Body of pancreas (tissue), 4 donors: ENCODE data around the gene VAV2. TPM values are rescaled to one million over a fixed set of nuclear protein-coding genes. Genes with fewer than 3 reads are reported as not detected.

Experiments
- ATAC-seq: fragments of 150-250 bp; one replicate; pipeline ENCODE4 v1.9.1; 2016
- DNase-seq, 4 donors: peaks; one replicate each; pipeline ENCODE4 v3.0.0-alpha.2; 2019
- H3K27ac ChIP-seq, 4 donors: fragments of 200-600 bp; sonication (generic); 1 replicate in 3 of 4; 2 replicates in 1 of 4; pipeline versions ENCODE4 v1.5.1 to v1.6.1; 2016 to 2019; ENCODE audit warnings: mild to moderate bottlenecking in 1 of 4, mixed read lengths in 1 of 4, moderate library complexity in 1 of 4
- H3K27me3 ChIP-seq, 2 donors: fragments of 200-600 bp; sonication (generic); one replicate each; pipeline ENCODE4 v1.6.0; 2016; ENCODE audit warnings: mild to moderate bottlenecking in 1 of 2
- H3K36me3 ChIP-seq, 2 donors: fragments of 200-600 bp; sonication (generic); replicated peaks in 1 of 2; 2 replicates each; pipeline ENCODE4 v1.5.1; 2016; ENCODE audit warnings: low read depth in 2 of 2; ENCODE audit not compliant: insufficient read depth in 1 of 2
- H3K4me1 ChIP-seq: fragments of 200-600 bp; sonication (generic); one replicate; pipeline ENCODE4 v1.6.0; 2016
- H3K4me3 ChIP-seq, 2 donors: fragments of 200-600 bp; sonication (generic); 1 replicate in 1 of 2; 2 replicates in 1 of 2; pipeline ENCODE4 v1.5.1; 2016 to 2019
- H3K9me3 ChIP-seq, 3 donors: fragments of 200-600 bp; sonication (generic); 1 replicate in 2 of 3; 2 replicates in 1 of 3; pipeline ENCODE4 v1.5.1; 2016
- CTCF ChIP-seq, 7 experiments: fragments of 450-650 bp in 4 of 7; fragments of 200-600 bp in 3 of 7; sonication (generic) in 3 of 7; IDR thresholded peaks; one replicate each; pipeline ENCODE4 v1.5.1; 2016 to 2019; ENCODE audit warnings: antibody characterized with exemption in 7 of 7
- POLR2A ChIP-seq, 3 donors: fragments of 450-650 bp; IDR thresholded peaks; one replicate each; pipeline ENCODE4 v1.6.1; 2016; ENCODE audit warnings: antibody characterized with exemption in 3 of 3, mild to moderate bottlenecking in 2 of 3
- WGBS, 2 donors: methylation state at CpG; one replicate each; pipeline ENCODE4 v1.1.5; 2017; 5-methylcytosine and 5-hydroxymethylcytosine counted together
- intact Hi-C: fragments of 100-400 bp; cut with DNase I; formaldehyde crosslinking; loops from one replicate; pipeline ENCODE4 v1.15.1; 2023
- total RNA-seq, 2 donors: library from RNA; depleted of rRNA; stranded (reverse); fragments of >200 nt; gene quantifications; one replicate each; pipeline ENCODE4 v1.1.0, GENCODE V29; 2016

Gene VAV2
- total RNA-seq, 2 donors from 2014 or later = 31.6 to 32.3 TPM

DNA sequence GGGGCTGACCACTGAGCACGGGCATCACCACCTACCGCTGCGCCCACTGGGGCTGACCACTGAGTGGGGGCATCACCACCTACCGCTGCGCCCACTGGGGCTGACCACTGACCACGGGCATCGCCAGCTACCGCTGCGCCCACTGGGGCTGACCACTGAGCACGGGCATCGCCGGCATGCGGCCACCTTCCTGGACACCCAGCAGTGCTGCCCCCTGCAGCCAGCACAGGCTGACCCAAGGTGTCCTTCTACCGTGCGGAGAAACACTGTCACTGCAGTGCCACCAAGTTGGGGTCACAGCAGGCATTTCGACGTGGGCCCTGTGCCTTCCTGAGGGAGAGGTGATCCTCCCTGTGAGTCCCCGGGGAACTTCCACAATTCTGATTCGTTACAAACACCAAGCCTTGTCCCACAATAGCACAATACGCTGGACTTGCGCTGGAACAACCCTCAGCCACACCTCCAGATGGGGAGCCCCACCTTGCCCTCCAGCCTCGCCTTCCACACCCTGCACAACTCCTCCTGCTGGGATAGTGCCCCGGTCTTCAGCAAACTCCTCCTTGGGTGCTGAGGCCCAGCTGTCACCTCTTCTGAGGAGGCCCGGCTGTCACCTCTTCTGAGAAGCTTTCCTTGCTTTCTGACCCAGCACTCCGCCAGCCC is 163.7 kb downstream of the VAV2 start:
- Histone ChIP-seq H3K4me3 (no peak overlapping the region), H3K27ac (no peak overlapping the region), H3K4me1 (no peaks in the 10 kb centered on the region), H3K27me3 (no peaks in the 10 kb centered on the region), H3K9me3 (no peaks in the 10 kb centered on the region), H3K36me3 (peaks cover 0 to 3% of the 10 kb centered on the region in 2 donors)
- TF ChIP-seq CTCF (IDR thresholded peaks at IDR 0.05) (no peak), POLR2A (IDR thresholded peaks at IDR 0.05) (no peak)
- 94 to 95% methylated on average over 8 to 18 of the region's 25 CpGs for WGBS, 2 donors
- DNase-seq (no peak), ATAC-seq (no peak)
- intact Hi-C loops = no loop called here

GRCh38 chr9:133826289-133827085 is 165.6 kb downstream of the VAV2 start:
- Histone ChIP-seq H3K4me3 (no peak overlapping the region), H3K36me3 (peaks cover 0 to 2% of the 10 kb centered on the region in 2 donors), H3K27me3 (no peaks in the 10 kb centered on the region), H3K4me1 (no peaks in the 10 kb centered on the region), H3K9me3 (no peaks in the 10 kb centered on the region), H3K27ac (no peak overlapping the region)
- intact Hi-C loops = no loop called here
- ATAC-seq (no peak), DNase-seq (no peak)
- 89% methylated on average over 9 to 22 of the region's 22 CpGs for WGBS, 2 donors
- no peak for TF ChIP-seq POLR2A (IDR thresholded peaks at IDR 0.05)
- no peak for TF ChIP-seq CTCF (IDR thresholded peaks at IDR 0.05)

DNA sequence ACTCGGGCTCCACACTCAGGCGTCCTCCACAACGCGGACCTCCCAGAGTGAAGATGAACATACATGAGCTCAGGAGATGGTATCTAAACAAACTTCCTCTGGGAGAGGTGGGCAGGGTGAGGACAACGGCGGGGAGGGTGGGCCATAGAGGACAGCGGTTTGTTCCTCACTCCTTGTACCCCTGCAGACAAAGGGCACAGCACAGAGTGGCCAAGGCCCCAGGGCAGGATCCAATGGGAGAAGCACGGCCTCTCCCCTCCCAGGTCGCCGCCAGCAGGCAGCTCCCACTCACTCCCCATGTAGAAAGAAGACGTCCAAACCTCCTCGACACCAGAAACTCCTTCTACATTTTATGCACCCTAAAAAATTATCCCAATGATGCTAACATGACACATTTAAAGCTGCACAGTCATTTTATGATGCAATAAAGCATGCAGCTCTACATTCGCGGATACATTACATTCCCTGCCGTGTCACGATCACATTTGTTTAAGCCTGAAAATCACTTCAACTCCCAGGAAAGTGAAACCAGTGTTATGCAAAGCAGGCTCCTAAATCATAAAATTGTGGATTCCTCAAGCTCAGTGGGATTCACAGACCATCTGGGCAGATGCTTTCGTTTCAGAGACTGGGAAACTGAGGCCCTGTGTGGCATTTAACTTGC is 166.4 kb downstream of the VAV2 start:
- Histone ChIP-seq H3K4me3 (no peak overlapping the region), H3K4me1 (no peaks in the 10 kb centered on the region), H3K27me3 (no peaks in the 10 kb centered on the region), H3K36me3 (peaks cover 0 to 2% of the 10 kb centered on the region in 2 donors), H3K9me3 (no peaks in the 10 kb centered on the region), H3K27ac (no peak overlapping the region)
- ATAC-seq = no peak
- intact Hi-C loops = no loop called here
- DNase-seq = no peak
- 82 to 91% methylated on average over 16 to 17 of the region's 17 CpGs for WGBS, 2 donors
- no peak for TF ChIP-seq POLR2A (IDR thresholded peaks at IDR 0.05)
- TF ChIP-seq CTCF (IDR thresholded peaks at IDR 0.05) = no peak

DNA sequence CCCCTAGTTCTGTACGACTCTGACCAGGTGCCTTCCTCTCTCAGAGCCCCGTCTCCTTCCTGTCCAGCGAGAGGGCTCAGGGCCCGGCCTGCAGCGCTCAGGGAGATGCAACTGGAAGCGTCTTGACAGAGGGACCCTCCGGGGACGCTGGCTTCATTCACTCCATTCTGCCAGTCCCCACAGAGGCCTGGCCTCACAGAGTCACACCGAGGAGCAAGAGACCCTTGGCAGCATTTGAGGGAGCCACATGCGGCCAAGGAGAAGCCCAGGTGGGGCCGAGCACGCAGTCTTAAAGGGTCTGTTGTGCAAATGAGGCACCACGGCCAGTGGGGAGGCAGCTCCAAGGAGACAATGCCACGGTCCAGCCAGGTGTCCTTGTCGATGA is 167.3 kb downstream of the VAV2 start:
- TF ChIP-seq POLR2A (IDR thresholded peaks at IDR 0.05) (no peak), CTCF (IDR thresholded peaks at IDR 0.05) (no peak)
- intact Hi-C loops = no loop called here
- Histone ChIP-seq H3K9me3 (no peaks in the 10 kb centered on the region), H3K27me3 (no peaks in the 10 kb centered on the region), H3K36me3 (peaks cover 0 to 2% of the 10 kb centered on the region in 2 donors), H3K4me1 (no peaks in the 10 kb centered on the region), H3K4me3 (no peak overlapping the region), H3K27ac (no peak overlapping the region)
- no peak for ATAC-seq
- 80 to 82% methylated on average over 11 to 13 of the region's 15 CpGs for WGBS, 2 donors
- DNase-seq = no peak
